ENCODE measurements around the gene DMRT1.
"Not testable (repeated sequence)": the region's sequence is repeated elsewhere in the genome, so short reads cannot be mapped to it uniquely, and the experiment has no call there.

DMRT1 gene

DNA sequence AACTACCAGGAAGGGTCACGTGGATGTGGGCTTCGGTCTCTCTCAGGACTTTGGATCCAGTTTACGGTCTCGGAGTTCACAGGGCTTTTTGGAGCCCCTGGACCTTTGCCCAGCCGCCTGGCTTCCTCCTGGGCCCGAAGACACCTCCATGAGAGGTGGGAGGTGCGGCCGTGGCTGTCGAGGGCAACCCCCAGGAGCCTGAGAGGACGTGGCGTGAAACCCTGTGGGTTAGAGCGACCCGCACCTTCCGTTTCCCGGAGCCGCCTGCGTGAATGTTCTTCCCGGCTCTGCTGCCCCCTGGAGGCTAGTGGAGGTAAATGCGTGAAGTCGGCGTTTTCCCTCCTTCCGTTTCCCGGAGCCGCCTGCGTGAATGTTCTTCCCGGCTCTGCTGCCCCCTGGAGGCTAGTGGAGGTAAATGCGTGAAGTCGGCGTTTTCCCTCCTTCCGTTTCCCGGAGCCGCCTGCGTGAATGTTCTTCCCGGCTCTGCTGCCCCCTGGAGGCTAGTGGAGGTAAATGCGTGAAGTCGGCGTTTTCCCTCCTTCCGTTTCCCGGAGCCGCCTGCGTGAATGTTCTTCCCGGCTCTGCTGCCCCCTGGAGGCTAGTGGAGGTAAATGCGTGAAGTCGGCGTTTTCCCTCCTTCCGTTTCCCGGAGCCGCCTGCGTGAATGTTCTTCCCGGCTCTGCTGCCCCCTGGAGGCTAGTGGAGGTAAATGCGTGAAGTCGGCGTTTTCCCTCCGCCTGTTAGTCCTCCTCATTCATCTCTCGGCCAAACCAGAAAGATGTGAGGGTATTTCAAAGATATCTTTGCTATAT, 157.0 kb downstream of the DMRT1 start:
- not testable (repeated sequence) for DNase-seq (ENCODE audit: low read depth)

DNA sequence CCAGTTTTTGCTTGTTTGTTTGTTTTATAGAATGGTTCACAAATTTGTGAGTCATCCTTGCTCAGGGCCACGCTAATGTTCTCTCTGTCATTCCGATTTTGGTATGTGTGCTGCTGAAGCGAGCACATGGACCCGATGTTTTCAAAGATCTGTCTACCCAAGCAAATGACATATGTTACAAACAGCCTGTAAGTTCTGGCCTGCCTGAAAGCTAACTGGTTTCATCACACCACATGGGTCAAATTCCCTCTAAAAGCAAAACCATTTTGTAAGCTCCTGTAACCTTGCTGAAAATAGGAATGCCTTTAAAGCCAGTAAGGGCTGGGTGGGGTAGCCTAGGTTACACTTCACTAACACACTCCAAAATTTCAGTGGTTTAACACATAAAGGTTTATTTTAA, 160.3 kb downstream of the DMRT1 start:
- DNase-seq (ENCODE audit: low read depth): no peak

DNA sequence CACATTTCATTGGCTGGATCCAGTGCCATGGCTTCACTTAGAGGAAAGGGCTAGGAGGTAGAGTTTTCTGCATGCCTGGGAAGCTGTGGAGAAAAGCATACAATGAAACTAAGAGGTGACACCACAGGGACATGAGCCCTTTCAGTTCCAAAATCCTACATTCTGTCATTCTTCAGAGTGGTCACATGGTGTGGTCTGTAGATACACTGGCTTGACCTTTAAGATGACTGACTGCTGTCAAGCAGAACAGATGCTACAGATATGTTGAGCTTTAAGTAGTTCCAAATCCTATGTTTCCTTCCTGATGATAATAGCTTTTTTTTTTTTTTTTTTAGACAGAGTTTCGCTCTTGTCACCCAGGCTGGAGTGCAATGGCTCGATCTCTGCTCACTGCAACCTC, 161.2 kb downstream of the DMRT1 start:
- no peak for DNase-seq (ENCODE audit: low read depth)

DNA sequence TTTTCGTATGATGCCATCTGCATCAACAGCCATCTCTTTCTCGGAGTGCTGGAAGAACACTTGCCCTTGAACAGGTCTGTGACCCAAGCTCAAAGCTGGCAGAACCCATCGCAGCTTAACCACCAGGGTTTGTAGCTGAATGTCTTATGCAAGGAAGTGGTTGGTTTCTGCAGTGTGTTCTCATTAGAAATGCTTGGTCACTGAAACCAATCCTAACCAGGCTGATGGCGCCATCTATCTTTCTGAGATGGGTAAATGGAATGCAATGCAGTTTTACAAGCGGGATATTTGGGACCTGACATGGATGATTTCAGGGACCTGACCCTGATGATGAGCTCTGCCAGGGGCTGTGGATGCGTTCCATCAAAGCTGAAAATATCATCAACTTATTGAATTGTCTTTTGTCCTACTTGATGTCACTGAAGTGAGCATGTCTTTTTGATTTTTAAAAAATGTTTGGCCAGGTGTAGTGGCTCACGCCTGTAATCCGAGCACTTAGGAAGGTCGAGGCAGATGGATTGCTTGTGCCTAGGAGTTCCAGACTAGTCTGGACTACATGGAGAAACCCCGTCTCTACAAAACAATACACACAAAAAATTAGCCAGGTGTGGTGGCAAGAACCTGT, 163.7 kb downstream of the DMRT1 start:
- peak; percentile 40 for DNase-seq (ENCODE audit: low read depth)

DNA sequence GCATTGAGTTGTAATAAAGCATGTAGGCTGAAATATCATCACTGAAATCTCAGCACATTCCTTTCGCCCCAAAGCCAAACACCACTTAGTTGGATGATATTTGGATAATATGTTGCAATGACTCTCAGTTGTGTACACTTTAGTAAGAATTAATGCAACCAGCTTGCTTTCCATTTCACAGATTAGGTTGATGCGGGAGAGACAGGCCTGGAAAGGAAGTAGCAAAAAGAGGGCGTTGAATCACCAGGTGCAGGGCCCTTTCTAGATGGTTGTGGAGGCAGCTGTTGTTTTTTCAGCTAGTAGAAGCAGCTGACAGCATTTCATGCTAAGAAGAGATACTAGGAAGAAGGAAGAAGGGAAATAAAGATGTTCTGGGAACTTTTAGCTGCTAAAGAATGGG, 165.8 kb downstream of the DMRT1 start:
- DNase-seq (ENCODE audit: low read depth): no peak

DNA sequence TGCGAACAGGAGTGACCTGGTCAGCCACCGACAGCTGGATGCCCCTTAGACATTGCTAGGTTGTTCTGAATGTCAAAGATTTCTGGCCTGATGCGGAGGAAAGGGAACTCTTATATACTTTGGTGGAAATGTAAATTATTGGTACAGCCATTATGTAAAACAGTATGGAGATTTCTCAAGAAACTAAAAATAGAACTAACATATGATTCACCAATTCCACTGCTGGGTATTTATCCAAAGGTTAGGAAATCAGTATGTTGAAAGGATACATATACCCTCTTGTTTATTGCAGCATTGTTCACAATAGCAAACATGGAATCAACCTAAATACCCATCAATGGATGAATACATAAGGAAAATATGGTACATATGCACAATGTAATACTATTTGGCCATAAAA, 166.7 kb downstream of the DMRT1 start:
- DNase-seq (ENCODE audit: low read depth): no peak

DNA sequence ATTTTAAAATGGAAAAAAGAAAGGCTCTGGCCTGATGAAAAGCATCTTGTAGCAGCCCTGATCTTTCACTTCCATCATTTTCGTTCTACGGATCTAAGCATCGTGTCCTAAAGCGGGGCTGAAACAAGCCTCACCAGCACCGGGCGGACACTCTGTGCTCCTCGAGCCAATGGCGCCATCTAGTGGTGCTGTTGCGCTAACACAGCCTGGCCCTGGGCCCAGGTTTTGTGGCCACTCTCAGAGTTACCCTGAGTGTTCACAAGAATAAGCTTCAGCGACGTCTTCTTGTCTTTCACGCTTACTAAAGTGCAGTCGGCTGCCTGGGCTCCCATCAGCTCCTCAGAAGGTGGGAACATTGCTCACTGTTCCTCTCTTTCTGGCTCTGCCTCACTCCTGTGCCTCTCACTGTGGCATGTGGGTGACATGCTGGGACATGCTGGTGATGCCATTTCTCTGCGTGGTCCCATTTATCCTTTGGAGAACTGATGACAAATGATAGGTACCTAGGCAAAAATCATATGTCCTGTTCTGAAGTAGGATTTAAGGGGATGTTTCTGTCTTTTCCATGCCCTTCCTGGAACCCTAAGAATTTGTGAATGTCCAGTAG, 167.7 kb downstream of the DMRT1 start:
- DNase-seq (ENCODE audit: low read depth): peak; percentile 63

DNA sequence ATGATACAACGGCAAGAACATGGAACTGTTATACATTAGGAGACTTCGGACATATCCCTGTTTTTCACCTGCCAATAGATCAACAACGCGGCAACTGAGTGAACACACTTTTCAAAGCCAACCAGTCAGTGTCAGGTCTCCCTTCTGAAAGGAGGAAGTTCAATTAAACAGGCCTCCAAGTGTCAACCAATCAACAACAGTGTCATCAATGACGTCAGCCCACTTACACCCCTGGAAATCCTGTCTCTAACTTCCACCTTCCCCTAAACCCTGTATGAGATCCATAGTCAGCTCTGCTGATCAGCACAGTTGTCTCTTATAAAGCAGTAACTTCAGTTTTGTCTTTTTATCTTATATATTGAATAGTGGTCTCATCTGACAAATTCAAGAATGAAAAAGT, 171.5 kb downstream of the DMRT1 start:
- no peak for DNase-seq (ENCODE audit: low read depth)

DNA sequence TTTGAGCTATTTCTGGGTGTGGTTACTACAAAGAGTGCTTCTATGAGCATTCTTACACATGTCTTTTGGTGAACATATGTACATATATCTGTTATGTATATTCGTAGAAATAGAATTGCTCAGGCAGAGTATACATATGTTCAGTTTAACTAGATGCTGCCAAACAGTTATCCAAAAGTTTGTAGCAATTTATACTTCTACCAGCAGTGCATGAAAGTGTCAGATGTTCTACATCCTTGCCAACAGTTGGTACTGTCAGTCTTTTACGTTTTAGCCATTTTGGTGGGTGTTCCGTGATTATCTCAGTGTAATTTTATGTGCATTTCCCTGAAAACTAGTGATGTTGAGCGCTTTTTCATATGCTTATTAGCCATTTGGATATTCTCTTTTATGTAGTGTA, 172.7 kb downstream of the DMRT1 start:
- DNase-seq (ENCODE audit: low read depth): no peak

DNA sequence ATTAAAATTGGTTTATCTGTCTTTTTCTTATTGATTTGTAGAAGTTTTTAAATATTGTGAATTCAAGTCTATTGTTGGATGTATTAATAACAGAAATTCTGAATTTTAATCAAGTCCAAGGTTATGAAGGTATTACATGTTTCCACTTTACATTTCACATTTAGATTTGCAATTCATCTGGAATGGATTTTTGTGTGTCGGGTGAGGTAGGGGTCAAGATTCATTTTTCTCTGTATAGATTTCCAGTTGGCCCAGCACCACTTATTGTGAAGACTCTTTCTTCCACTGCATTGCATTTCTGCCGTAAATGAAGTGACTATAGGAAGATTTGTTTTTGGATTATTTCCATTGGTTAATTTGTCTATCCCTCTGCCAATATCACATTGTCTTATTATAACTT, 173.1 kb downstream of the DMRT1 start:
- no peak for DNase-seq (ENCODE audit: low read depth)

DNA sequence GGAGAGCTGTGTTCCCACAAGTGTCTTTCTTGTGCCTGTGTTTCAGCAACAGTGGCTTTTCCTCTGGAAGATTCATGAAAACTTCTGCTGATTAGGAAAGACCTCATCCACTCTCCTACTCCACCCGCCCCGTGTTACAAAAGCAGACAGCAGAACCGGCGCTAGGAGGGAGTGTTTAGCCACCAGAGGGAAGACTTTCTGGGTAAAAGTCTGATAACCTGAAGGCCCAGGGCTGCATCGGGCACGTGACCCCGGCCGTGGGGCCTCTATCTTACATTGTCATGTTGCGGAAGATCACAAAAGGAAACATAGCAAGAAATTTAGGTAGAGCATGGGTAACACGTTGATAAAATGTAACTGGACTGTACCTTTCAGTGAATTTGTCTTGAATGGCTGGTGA, 176.6 kb downstream of the DMRT1 start:
- no peak for DNase-seq (ENCODE audit: low read depth)
